Fibroblast of villous mesenchyme (primary cell): ENCODE data around the gene PIR. TPM values are rescaled to one million over a fixed set of nuclear protein-coding genes. Genes with fewer than 3 reads are reported as not detected.
A peak's percentile ranks its signal among the peaks of the same experiment; 100 is the strongest.

Source experiments
- DNase-seq: peaks from one replicate; pipeline ENCODE4 v3.0.0-alpha.2; 2010; ENCODE audit warnings: low read depth
- H3K4me3 ChIP-seq: 2 replicates; pipeline ENCODE4 v1.5.1; 2011; ENCODE audit warnings: low read depth, mild to moderate bottlenecking, low read length
- total RNA-seq: library from RNA; depleted of rRNA; stranded (reverse); fragments of >200 nt; gene quantifications from 2 replicates; pipeline ENCODE4 v1.2.3, GENCODE V29; 2012
- TF ChIP-seq, protein P1 (sequence below): IDR thresholded peaks from 2 replicates; pipeline ENCODE4 v1.5.1; 2012; ENCODE audit warnings: low read depth, mild to moderate bottlenecking, low read length; ENCODE audit not compliant: insufficient read depth

Gene PIR
- total RNA-seq, 1 donor, result 17.7 TPM

DNA sequence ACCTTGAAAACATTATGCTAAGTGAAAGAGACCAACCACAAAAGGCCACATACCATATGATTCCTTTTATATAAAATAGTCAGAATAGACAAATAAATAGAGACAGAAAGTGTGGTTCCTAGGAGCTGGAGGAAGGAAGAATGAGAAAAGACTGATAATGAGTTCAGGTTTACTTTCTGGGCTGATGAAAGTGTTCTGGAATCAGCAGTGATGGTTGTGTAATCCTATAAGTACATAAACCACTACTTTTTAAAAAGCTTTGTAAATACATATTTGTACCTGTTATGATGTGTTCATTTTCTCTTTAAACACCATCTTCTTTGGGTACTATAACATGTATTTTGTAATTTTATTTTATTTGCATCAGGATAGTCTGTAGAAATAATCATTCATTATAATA is 20.6 kb downstream of the PIR start:
- no peak for DNase-seq
- TF ChIP-seq, protein P1, sequence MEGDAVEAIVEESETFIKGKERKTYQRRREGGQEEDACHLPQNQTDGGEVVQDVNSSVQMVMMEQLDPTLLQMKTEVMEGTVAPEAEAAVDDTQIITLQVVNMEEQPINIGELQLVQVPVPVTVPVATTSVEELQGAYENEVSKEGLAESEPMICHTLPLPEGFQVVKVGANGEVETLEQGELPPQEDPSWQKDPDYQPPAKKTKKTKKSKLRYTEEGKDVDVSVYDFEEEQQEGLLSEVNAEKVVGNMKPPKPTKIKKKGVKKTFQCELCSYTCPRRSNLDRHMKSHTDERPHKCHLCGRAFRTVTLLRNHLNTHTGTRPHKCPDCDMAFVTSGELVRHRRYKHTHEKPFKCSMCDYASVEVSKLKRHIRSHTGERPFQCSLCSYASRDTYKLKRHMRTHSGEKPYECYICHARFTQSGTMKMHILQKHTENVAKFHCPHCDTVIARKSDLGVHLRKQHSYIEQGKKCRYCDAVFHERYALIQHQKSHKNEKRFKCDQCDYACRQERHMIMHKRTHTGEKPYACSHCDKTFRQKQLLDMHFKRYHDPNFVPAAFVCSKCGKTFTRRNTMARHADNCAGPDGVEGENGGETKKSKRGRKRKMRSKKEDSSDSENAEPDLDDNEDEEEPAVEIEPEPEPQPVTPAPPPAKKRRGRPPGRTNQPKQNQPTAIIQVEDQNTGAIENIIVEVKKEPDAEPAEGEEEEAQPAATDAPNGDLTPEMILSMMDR, result no peak
- no peak overlapping the region for H3K4me3 ChIP-seq

DNA sequence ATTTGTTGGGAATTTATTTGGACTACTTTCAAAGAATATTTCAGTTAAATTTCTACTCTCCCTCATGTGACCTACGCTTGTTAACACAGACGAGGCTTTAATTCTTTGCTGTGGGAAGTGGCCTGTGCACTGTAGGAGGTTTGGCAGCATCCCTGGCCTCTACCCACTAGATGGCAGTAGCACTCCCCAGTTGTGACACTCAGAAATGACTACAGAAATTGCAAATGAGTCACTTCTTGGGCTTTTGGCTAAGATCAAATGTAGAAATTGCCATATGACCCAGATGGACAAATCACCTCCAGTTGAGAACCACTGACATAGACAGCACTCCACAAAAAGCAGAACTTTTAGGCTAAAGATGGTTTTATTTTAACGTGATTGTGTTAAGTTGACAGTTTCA is 22.1 kb downstream of the PIR start:
- TF ChIP-seq, protein P1, result peak; percentile 80
- DNase-seq, result peak; percentile 64
- H3K4me3 ChIP-seq, result no peak overlapping the region

DNA sequence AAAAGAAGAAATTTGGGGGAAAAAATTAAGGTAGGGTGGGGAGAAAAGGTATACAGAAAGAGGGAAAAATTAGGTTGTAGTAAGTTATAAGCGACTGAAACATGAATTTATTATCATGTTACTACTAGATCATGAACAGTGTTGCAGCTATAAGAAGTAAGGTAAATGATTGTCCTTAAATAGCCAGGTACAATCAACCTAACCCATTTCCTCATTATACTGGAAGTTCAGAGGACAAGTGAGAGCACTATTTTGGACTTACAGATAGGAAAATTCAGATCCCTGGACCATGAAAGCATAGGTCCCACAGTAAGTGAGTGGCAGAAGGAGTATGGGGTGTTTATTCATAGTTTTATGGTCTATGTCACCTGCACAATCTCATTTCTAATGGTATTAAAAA is 23.5 kb downstream of the PIR start:
- TF ChIP-seq, protein P1, result no peak
- DNase-seq, result no peak
- H3K4me3 ChIP-seq, result no peak overlapping the region

GRCh38 chrX:15468036-15468435 is 25.1 kb downstream of the PIR start:
- TF ChIP-seq, protein P1, result peak; percentile 44
- no peak overlapping the region for H3K4me3 ChIP-seq
- DNase-seq, result peak; percentile 69

DNA sequence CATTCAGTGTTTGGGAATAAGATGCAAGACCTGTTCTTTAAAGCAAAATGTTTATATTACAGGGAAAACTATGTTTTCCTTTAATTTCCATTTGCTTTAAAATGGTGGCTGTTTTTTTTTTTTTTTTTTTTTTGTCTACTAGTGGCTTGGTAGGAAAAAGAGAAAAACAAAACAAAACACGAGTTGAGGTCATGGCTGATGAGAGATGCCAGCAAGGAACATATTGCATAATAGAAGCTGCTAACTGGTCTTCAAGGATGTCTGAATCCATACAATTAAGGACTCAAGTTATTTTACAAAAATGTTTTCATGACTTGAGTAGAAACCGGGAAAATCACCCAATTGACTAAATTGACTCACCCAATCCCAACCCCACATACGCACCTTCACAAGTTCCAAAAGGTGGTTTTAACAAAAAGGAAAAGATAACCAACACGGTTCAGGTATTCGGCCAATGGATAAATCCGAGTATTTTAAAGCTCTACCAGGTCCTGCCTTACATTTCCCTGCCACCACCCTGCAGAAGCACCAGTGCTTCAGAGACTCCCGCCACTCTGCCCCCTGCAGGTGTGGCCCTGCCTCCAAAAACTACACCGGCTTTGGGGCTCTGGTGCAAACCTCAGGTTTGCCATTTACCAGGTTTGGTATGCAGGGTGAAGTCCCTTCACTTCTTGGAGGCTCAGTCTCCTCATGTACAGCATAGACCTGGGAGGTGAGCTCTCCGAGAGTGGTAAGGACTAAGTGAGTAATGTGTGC is 27.1 kb downstream of the PIR start:
- H3K4me3 ChIP-seq, result no peak overlapping the region
- DNase-seq, result peak; percentile 40
- TF ChIP-seq, protein P1, result peak; percentile 16

DNA sequence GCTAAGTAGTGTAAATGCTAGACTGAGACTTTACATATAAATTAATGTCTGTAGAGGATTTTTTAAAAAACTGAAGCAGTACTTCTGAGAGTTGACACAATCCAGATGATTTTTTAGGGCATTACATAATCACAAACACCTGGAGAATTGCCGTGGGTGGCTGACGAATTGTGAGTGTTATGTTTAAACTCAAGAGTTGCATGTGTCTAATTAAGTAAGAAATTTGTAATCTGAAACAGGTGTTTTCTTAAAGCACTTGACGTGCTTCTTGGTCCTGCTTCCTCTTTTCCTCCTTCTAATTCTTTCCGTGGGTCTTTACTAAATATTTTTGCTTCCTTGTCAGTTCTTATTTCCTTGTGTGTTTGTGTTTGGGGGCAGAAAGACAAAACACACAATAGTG is 27.8 kb downstream of the PIR start:
- no peak overlapping the region for H3K4me3 ChIP-seq
- DNase-seq, result peak; percentile 65
- TF ChIP-seq, protein P1, result no peak

GRCh38 chrX:15464704-15465103 is 28.4 kb downstream of the PIR start:
- no peak overlapping the region for H3K4me3 ChIP-seq
- TF ChIP-seq, protein P1, result no peak
- DNase-seq, result no peak
